GM11168 (cell line): Measurements from ENCODE around the gene SREK1IP1.
"Not testable (repeated sequence)": the region's sequence is repeated elsewhere in the genome, so short reads cannot be mapped to it uniquely, and the experiment has no call there.

Source experiments
- in situ Hi-C: fragments of 300-500 bp; cut with MboI; formaldehyde crosslinking; loops from one replicate; pipeline ENCODE4 v1.12.0; 2022; ENCODE audit warnings: low sequenced_read_pairs; ENCODE audit not compliant: unreplicated experiment

The SREK1IP1 gene

GRCh38 chr5:64766941-64767340 lies 1.6 kb downstream of the SREK1IP1 start:
- in situ Hi-C loops: no loop called here

GRCh38 chr5:64765804-64766504 lies 2.5 kb downstream of the SREK1IP1 start:
- in situ Hi-C loops: no loop called here

- in situ Hi-C loops: no loop called here
Observed at GRCh38 chr5:64763948-64764503, 4.5 kb downstream of the SREK1IP1 start.

DNA sequence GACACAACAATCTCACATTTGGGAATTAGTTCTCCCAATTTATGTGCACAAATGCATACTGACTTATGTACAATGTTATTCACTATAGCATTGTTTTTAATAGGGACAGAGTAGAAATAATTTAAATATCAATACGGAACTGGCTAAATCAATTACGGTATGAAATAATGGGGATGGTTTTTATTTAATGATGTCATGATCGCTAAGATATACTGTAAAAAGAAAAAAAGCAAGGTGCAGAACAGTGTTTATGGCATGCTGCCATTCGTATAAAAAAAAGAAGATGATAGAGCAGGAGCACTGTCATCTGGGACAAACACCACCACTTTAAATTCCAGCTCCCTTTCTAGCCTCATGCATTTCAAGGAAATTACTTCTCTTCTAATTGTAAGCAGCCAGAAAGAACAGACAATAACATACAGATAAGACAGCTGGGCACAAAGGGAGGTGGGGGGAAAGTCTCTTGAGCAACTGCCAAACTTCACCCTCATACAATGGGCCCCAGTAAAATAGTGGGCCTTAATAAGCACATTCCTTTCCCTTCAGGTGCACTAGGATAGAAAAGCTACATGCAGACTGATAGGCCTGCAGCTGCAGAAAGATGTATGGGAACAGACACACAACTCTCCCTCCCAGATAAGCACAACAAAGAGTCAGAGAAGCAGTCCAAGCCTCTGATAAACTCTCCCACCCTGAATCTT lies 8.4 kb downstream of the SREK1IP1 start:
- in situ Hi-C loops: no loop called here

DNA sequence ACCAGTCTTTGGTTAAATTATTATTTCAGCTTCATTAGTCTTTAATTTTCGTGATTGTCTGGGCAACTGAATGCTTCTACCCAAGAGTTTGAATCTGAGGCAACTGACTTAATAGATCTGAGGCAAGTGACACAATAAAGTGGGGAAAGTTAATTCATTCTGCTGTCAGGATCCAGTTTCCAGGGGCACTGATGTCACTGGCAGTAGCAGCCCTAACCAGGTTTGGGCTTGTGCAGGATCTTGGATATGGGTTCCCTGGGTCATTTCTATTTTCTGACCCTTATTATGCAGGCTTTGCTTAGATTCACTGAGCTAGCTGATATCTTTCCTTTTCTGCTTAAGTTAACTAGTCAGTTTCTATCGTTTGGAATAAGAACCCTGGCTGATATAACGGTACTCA lies 9.6 kb downstream of the SREK1IP1 start:
- in situ Hi-C loops: no loop called here

- in situ Hi-C loops: no loop called here
Observed at GRCh38 chr5:64754066-64754465, 14.4 kb downstream of the SREK1IP1 start.

DNA sequence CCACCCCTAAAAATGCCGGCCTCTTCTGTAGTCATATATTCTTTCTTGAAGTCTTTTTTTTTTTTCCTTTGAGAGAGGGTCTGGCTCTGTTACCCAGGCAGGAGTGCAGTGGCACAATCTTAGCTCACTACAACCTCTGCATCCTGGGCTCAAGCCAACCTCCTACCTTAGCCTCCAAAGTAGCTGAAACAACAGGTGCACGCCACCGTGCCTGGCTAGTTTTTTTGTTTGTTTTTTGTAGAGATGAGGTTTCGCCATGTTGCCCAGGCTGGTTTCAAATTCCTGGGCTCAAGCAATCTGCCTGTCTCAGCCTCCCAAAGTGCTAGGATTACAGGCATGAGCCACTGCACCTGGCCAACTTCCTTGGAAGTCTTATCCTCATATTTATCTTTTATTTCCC lies 19.1 kb downstream of the SREK1IP1 start:
- in situ Hi-C loops: no loop called here

DNA sequence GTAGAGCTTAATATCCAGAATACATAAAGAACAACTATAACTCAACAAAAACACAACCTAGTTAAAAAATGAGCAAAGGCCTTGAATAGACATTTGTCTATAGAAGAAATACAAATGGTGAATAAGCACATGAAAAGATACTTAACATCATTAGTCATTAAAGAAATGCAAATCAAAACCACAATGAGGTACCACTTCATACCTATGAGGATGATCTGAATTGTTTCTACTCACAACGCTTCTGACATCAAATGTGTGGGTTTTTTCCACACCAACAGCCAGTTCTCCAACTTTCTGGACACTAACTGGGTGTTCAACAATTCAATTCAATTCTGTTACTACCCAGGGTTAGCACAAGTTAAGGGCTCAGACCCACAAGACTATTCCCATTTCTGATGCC lies 22.0 kb downstream of the SREK1IP1 start:
- in situ Hi-C loops: no loop called here

- in situ Hi-C loops: no loop called here
Observed at GRCh38 chr5:64744914-64745313, 23.6 kb downstream of the SREK1IP1 start.

DNA sequence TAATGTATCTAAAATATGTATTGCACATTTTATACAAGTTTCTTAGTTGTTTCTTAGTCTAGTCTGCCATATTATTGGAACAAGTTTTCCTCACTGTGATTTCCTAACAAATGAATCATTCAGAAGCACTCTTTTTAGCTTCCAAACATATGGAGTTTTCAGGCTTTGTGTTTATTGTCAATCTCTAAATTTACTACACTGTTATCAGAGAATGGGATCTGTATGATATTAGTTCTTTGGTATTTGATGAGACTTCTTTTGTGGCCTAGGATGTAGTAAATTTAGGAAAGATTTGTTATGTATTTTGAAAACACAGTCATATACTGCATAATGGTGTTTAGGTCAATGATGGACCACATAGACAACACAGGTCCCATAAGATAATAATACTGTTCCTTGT lies 25.7 kb downstream of the SREK1IP1 start:
- in situ Hi-C loops: no loop called here

GRCh38 chr5:64742411-64742810 lies 26.1 kb downstream of the SREK1IP1 start:
- in situ Hi-C loops: no loop called here

GRCh38 chr5:64727150-64727549 lies 41.3 kb downstream of the SREK1IP1 start:
- in situ Hi-C loops: no loop called here

DNA sequence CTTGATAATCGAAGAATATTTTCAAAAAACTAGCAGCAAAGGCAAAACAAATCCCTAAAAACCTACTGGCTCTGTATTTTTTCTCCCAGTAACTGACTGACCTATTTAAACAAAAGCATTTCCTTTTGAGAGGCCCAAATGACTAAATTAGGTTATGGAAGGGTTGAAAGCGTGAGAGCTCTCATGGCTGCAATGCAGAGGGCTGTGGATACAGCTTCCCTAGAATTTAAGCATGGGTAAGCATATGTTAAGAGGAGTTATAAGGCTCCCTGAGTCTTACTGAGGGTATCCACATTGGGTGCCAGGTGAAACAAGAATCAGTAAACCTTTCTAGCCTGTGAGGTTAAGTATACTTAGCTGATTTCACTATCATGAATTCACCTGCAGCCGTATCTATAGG lies 45.9 kb downstream of the SREK1IP1 start:
- in situ Hi-C loops: no loop called here

GRCh38 chr5:64714495-64714894 lies 54.0 kb downstream of the SREK1IP1 start:
- in situ Hi-C loops: not testable (repeated sequence)

DNA sequence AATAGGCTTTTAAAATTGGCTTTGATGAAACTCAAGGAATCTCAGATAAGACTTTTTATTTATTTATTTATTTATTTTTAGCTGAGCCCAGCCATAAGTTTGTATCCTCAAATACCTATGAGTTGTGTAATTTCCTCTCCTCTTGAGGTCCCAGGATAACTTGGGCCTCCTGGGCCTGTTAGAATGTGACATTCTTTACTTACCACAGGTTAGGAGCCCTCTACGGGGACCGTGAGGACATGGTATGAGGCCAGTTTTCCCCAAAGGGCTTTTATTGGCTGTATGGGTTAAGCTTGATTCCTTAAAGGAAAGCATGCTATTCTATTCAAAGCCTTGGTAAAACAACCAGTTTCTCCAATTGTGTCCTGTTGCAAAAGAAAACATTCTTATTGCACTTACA lies 61.3 kb downstream of the SREK1IP1 start:
- in situ Hi-C loops: no loop called here

- in situ Hi-C loops: not testable (repeated sequence)
Observed at GRCh38 chr5:64706074-64706473, 62.4 kb downstream of the SREK1IP1 start.

DNA sequence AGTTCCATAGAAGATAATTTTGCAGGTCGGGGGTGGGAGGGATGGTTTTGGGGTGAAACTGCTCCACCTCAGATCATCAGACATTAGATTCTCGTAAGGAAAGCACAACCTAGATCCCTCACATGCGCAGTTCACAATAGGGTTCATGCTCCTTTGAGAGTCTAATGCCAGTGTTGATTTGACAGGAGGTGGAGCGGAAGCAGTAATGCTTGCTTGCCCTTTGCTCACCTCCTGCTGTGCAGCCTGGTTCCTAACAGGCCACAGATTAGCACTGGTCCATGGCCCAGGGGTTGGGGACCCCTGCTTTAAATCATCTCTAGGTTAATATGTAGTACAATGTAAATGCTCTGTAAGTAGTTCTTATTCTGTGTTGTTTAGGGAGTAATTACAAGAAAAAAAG lies 67.7 kb downstream of the SREK1IP1 start:
- in situ Hi-C loops: no loop called here

DNA sequence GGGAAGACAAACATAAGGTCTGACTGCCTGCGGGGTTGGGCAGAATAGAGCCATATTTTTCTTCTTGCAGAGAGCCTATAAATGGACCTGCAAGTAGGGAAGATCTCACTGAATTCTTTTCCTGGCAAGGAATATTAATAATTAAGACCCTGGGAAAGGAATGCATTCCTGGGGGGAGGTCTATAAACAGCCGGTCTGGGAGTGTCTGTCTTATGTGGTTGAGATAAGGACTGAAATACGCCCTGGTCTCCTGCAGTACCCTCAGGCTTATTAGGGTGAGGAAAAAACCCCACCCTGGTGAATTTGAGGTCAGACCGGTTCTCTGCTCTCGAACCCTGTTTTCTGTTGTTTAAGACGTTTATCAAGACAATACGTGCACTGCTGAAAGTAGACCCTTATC lies 72.1 kb downstream of the SREK1IP1 start:
- in situ Hi-C loops: not testable (repeated sequence)

DNA sequence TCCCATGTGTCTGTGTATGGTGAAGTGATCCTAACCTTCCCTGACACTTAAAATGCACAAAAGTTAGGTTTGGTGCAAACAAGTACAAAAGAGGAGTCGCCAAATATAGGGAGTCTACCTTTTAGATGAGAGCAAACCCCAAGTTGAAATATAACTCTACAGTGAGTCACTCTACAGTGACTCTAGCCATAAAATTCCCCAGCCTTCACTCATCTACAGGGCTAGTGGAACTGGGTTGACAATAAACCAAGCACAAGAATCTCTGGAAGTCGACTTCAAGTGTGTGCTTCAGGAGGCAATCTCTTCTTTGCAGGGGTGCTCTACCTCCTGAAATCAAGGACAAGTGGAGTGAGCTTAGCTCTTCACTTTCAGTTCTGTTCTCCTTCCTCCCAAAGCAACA lies 74.9 kb downstream of the SREK1IP1 start:
- in situ Hi-C loops: no loop called here

- in situ Hi-C loops: no loop called here
Observed at GRCh38 chr5:64691291-64691690, 77.2 kb downstream of the SREK1IP1 start.

GRCh38 chr5:64690417-64691151 lies 77.9 kb downstream of the SREK1IP1 start, which contains the start of gene SHISAL2B:
TSS of gene SHISAL2B (plus strand) at chr5:64690503. CDS start at chr5:64690624, 121 bp downstream.
- in situ Hi-C loops: no loop called here
